Uterus (tissue), 2 donors: ENCODE results near the gene RHEX.

Experiments
- POLR2A ChIP-seq, 2 donors: fragments of 450-650 bp; IDR thresholded peaks; one replicate each; pipeline ENCODE4 v1.6.1; 2016; ENCODE audit warnings: antibody characterized with exemption in 2 of 2, mild to moderate bottlenecking in 1 of 2, moderate library complexity in 1 of 2
- TF ChIP-seq, protein P1 (sequence below), 4 experiments: fragments of 200-600 bp in 2 of 4; fragments of 450-650 bp in 2 of 4; sonication (generic) in 2 of 4; IDR thresholded peaks; one replicate each; pipeline ENCODE4 v1.5.1; 2016 to 2019; ENCODE audit warnings: antibody characterized with exemption in 4 of 4, mild to moderate bottlenecking in 2 of 4, moderate library complexity in 1 of 4

DNA sequence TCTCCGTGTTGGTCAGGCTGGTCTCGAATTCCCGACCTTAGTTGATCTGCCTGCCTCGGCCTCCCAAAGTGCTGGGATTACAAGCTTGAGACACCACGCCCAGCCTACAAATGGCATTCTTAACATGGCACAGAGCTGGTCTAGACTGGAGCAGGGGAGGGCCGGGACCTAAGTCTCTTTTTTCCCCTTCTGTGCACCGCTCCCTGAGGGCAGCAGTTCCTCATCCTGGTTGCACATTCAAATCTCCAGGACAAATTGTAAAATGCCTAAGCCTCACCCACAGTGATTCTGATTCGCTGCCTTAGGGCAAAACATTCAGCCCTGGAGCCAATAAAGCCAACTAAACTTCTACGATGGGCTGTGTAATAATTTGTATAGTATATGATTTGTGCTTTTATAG, 74.4 kb downstream of the RHEX start:
- TF ChIP-seq, protein P1, sequence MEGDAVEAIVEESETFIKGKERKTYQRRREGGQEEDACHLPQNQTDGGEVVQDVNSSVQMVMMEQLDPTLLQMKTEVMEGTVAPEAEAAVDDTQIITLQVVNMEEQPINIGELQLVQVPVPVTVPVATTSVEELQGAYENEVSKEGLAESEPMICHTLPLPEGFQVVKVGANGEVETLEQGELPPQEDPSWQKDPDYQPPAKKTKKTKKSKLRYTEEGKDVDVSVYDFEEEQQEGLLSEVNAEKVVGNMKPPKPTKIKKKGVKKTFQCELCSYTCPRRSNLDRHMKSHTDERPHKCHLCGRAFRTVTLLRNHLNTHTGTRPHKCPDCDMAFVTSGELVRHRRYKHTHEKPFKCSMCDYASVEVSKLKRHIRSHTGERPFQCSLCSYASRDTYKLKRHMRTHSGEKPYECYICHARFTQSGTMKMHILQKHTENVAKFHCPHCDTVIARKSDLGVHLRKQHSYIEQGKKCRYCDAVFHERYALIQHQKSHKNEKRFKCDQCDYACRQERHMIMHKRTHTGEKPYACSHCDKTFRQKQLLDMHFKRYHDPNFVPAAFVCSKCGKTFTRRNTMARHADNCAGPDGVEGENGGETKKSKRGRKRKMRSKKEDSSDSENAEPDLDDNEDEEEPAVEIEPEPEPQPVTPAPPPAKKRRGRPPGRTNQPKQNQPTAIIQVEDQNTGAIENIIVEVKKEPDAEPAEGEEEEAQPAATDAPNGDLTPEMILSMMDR (IDR thresholded peaks at IDR 0.05), result no peak
- no peak for TF ChIP-seq POLR2A (IDR thresholded peaks at IDR 0.05)
